OCI-LY1 (cell line): ENCODE results near the gene VPS45.

Experiments
- H2AFZ ChIP-seq: fragments of 200-600 bp; sonication (generic), shearing (Covaris generic); 2 replicates; pipeline ENCODE4 v1.6.0; 2014; ENCODE audit warnings: antibody characterized with exemption, mild to moderate bottlenecking, low read length
- H3F3A ChIP-seq: fragments of 200-600 bp; sonication (generic), shearing (Covaris generic); 2 replicates; pipeline ENCODE4 v1.6.0; 2014; ENCODE audit warnings: mild to moderate bottlenecking, antibody characterized with exemption, low read length, moderate library complexity; ENCODE audit not compliant: insufficient read depth
- H3K27ac ChIP-seq: fragments of 200-600 bp; sonication (generic); 2 replicates; pipeline ENCODE4 v1.5.1; 2014; ENCODE audit warnings: low read length, mixed run types, mild to moderate bottlenecking, low read depth; ENCODE audit not compliant: poor library complexity, severe bottlenecking
- H3K27me3 ChIP-seq: fragments of 200-600 bp; sonication (generic); 2 replicates; pipeline ENCODE4 v1.6.0; 2014; ENCODE audit warnings: antibody characterized with exemption, mild to moderate bottlenecking, low read length, moderate library complexity; ENCODE audit not compliant: insufficient read depth
- H3K36me3 ChIP-seq: fragments of 200-600 bp; sonication (generic); 2 replicates; pipeline ENCODE4 v1.6.1; 2014; ENCODE audit warnings: mild to moderate bottlenecking, antibody characterized with exemption, low read length, moderate library complexity, mixed read lengths; ENCODE audit not compliant: insufficient read depth
- H3K4me1 ChIP-seq: fragments of 200-600 bp; sonication (generic); 2 replicates; pipeline ENCODE4 v1.5.1; 2014; ENCODE audit warnings: mild to moderate bottlenecking, low read length, moderate library complexity; ENCODE audit not compliant: insufficient read depth, severe bottlenecking
- H3K4me2 ChIP-seq: fragments of 200-600 bp; sonication (generic), shearing (Covaris generic); 2 replicates; pipeline ENCODE4 v1.6.1; 2014; ENCODE audit warnings: low read length
- H3K4me3 ChIP-seq: fragments of 200-600 bp; sonication (generic); 2 replicates; pipeline ENCODE4 v1.5.1; 2014; ENCODE audit warnings: low read length, low read depth, mild to moderate bottlenecking, mixed read lengths; ENCODE audit not compliant: poor library complexity, severe bottlenecking
- H3K79me2 ChIP-seq: fragments of 200-600 bp; shearing (Covaris generic); 2 replicates; pipeline ENCODE4 v1.6.1; 2016; ENCODE audit warnings: mixed run types, low read length, mixed read lengths; ENCODE audit not compliant: insufficient read depth
- H3K9ac ChIP-seq: fragments of 200-600 bp; sonication (generic), shearing (Covaris generic); 2 replicates; pipeline ENCODE4 v1.6.1; 2014; ENCODE audit warnings: mild to moderate bottlenecking, low read length, mixed read lengths
- H3K9me2 ChIP-seq: fragments of 200-600 bp; sonication (generic), shearing (Covaris generic); 2 replicates; pipeline ENCODE4 v1.6.1; 2014; ENCODE audit warnings: low read depth, mild to moderate bottlenecking, low read length, mixed read lengths
- H3K9me3 ChIP-seq: fragments of 200-600 bp; shearing (Covaris generic); 2 replicates; pipeline ENCODE4 v1.6.1; 2014; ENCODE audit warnings: low read length, mixed read lengths
- H4K20me1 ChIP-seq: fragments of 200-600 bp; sonication (generic), shearing (Covaris generic); 2 replicates; pipeline ENCODE4 v1.6.0; 2016; ENCODE audit warnings: mild to moderate bottlenecking, low read length; ENCODE audit not compliant: insufficient read depth
- EZH2 ChIP-seq: fragments of 200-600 bp; sonication (generic), shearing (Covaris generic); IDR thresholded peaks from 2 replicates; pipeline ENCODE4 v1.8.0; 2017; ENCODE audit warnings: borderline replicate concordance, mixed run types, mild to moderate bottlenecking, antibody characterized with exemption, low read length, moderate library complexity, mixed read lengths
- TF ChIP-seq, protein P1 (sequence below): fragments of 200-600 bp; sonication (generic), shearing (Covaris generic); IDR thresholded peaks from 2 replicates; pipeline ENCODE4 v1.5.1; 2017; ENCODE audit warnings: mild to moderate bottlenecking, antibody characterized with exemption, low read length, moderate library complexity, mixed read lengths

VPS45 gene

DNA sequence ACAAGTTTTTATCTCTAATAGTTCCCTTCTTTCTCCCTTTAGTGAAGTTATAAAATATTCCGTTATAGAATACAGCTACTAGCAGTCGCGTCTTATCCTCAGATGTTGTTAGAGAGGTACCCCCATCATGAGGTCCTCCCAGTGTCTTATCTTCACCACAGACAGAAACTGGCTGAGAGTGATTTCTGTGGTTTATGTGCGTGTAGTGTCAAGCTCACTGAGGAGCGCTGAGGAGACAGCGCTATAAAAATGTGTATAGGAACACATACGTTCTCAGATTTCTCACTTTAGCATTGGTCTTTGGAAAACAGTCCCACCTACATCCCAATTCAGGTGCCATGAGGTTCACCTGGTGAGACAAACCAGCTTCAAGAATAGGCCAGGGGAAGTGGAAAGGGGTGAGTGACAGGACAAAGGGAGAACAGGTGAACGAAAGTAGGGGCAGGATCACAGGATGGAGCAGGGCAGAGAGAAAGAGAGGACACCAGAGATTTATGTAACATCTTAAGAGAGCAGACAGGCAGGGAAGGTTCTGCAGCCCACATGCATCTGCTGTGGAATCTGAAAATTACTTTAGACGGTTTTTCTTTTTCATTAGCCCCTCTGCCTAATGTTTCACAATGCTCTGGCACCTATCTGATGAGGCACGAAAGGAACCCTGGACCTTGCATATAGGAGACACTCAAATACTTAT is 79.4 kb downstream of the VPS45 start:
- Histone ChIP-seq H3K4me1 (peaks cover 22% of the 10 kb centered on the region), H3K27me3 (no peaks in the 10 kb centered on the region), H3K9ac (no peak overlapping the region), H3K9me2 (no peaks in the 10 kb centered on the region), H3K27ac (no peak overlapping the region), H3K4me3 (no peak overlapping the region), H2AFZ (no peak overlapping the region), H3K36me3 (peaks cover 5% of the 10 kb centered on the region; the same call in 1 of the 2 replicates), H4K20me1 (no peaks in the 10 kb centered on the region), H3K4me2 (no peak overlapping the region), H3K9me3 (no peaks in the 10 kb centered on the region), H3K79me2 (no peaks in the 10 kb centered on the region), H3F3A (no peaks in the 10 kb centered on the region)
- TF ChIP-seq EZH2, result no peak
- TF ChIP-seq, protein P1, sequence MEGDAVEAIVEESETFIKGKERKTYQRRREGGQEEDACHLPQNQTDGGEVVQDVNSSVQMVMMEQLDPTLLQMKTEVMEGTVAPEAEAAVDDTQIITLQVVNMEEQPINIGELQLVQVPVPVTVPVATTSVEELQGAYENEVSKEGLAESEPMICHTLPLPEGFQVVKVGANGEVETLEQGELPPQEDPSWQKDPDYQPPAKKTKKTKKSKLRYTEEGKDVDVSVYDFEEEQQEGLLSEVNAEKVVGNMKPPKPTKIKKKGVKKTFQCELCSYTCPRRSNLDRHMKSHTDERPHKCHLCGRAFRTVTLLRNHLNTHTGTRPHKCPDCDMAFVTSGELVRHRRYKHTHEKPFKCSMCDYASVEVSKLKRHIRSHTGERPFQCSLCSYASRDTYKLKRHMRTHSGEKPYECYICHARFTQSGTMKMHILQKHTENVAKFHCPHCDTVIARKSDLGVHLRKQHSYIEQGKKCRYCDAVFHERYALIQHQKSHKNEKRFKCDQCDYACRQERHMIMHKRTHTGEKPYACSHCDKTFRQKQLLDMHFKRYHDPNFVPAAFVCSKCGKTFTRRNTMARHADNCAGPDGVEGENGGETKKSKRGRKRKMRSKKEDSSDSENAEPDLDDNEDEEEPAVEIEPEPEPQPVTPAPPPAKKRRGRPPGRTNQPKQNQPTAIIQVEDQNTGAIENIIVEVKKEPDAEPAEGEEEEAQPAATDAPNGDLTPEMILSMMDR, result no peak

DNA sequence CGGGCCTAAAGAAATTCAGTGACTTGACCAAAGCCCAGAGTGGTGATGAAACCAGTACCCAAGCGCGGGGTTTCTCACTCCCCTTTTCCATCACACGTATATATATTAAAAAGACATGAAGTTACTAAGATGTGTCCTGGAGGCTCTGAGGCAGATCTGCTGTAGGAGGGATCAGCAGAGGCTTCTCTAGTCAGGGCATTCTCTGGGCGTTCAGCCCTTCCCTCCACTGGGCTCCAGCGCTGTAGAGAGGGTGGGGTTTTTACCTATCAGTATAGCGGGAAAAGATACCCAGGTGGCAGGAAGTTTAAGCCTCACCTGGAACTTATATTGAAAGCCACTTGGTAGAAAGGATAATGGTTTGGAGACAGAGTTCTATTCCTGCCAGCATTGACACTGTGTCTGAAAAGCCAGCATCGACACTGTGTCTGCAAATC is 81.3 kb downstream of the VPS45 start:
- no peaks in the 10 kb centered on the region for H3K9me2 ChIP-seq
- no peaks in the 10 kb centered on the region for H3K79me2 ChIP-seq
- H2AFZ ChIP-seq, result no peak overlapping the region
- no peaks in the 10 kb centered on the region for H3K9me3 ChIP-seq
- H3K36me3 ChIP-seq, result peaks cover 9% of the 10 kb centered on the region; the same call in 1 of the 2 replicates
- peak overlapping the region; percentile 63; the same call in 1 of the 2 replicates for H3K9ac ChIP-seq
- no peaks in the 10 kb centered on the region for H3K27me3 ChIP-seq
- H3K4me1 ChIP-seq, result peaks cover 22% of the 10 kb centered on the region
- no peaks in the 10 kb centered on the region for H4K20me1 ChIP-seq
- H3K4me2 ChIP-seq, result peak overlapping the region; percentile 83
- peak overlapping the region; percentile 76 for H3K4me3 ChIP-seq
- H3K27ac ChIP-seq, result no peak overlapping the region
- no peaks in the 10 kb centered on the region for H3F3A ChIP-seq
- TF ChIP-seq, protein P1, result no peak
- TF ChIP-seq EZH2, result no peak

DNA sequence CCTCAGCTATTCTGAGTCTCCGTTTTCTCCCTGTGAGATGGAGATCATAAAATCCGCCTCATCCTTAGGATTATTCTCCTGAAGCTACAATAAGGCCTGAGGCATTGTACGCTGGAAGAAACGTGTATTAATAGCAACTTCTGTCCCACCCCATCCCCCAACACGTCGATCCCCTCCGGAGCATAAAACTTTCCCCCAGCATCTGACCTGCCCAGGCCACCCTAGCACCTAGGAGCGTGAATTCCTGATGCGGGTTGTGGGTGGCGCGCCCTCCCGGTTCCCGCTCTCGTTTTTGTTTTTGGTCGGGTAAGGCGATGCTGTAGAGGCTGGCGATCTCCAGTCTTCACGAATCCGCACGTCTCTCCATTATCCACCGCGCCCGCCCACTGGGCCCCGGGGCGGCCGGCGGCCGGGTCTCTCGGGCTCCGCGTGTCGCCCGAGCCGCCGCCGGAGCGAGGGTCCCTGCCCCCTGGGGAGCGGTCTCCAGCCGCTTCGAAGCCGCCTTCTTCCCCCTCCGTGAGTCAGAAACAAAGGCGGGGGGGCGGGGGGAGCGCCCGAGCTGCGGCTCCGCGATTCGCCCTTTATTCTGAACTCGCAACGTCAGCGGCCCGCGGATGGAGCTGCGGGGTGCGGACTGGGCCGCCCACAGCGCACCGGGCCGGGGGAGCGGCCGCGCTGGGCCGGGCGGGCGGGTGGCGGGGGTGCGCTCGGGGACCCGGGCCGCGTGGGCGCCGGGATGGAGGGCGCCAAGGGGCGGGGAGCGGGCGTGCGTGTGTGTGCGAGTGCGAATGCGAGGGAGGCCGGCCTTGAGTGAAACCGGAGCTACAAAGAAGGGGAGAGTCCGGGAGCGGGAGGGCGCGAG is 81.9 kb downstream of the VPS45 start, which contains the start of gene PLEKHO1:
TSS of gene PLEKHO1 (plus strand) at position 646 of the 862 bp plus-strand sequence. CDS start 342 bp downstream, outside the sequence.
- H3K27ac ChIP-seq, result peak within 1 kb of the TSS; percentile 78
- no peaks in the 10 kb centered on the region for H3K27me3 ChIP-seq
- no peaks in the 10 kb centered on the region for H3K9me3 ChIP-seq
- H3K4me1 ChIP-seq, result peaks cover 22% of the 10 kb centered on the region
- no peaks in the 10 kb centered on the region for H4K20me1 ChIP-seq
- H3K9me2 ChIP-seq, result no peaks in the 10 kb centered on the region
- H3K4me2 ChIP-seq, result peak within 1 kb of the TSS; percentile 83
- H3K79me2 ChIP-seq, result no peaks in the 10 kb centered on the region
- H3K36me3 ChIP-seq, result peaks cover 15% of the 10 kb centered on the region; the same call in 1 of the 2 replicates
- no peak for TF ChIP-seq EZH2
- TF ChIP-seq, protein P1, result no peak
- peak within 1 kb of the TSS; percentile 76 for H3K4me3 ChIP-seq
- H2AFZ ChIP-seq, result no peak within 1 kb of the TSS
- H3F3A ChIP-seq, result no peaks in the 10 kb centered on the region
- peak within 1 kb of the TSS; percentile 78 for H3K9ac ChIP-seq
